IMR-90 (cell line): ENCODE measurements around the gene NAV2.

Experiments used
- MAZ ChIP-seq: IDR thresholded peaks from 2 replicates; pipeline ENCODE4 v1.6.1; 2012; ENCODE audit warnings: low read depth, mild to moderate bottlenecking, low read length, improper control_type of control experiment, moderate library complexity, borderline replicate concordance
- MXI1 ChIP-seq: IDR thresholded peaks from 2 replicates; pipeline ENCODE4 v1.6.1; 2012; ENCODE audit warnings: low read depth, mild to moderate bottlenecking, low read length, moderate library complexity, borderline replicate concordance
- POLR2A ChIP-seq: IDR thresholded peaks from 2 replicates; pipeline ENCODE4 v1.6.1; 2012; ENCODE audit warnings: mild to moderate bottlenecking, low read depth, low read length
- TF ChIP-seq, protein P1 (sequence below): conservative IDR thresholded peaks from 2 replicates; pipeline ENCODE4 v1.5.1; 2012; ENCODE audit warnings: mild to moderate bottlenecking, low read depth, low read length, improper control_type of control experiment
- TF ChIP-seq, protein P2 (sequence below): fragments of 150-350 bp; IDR thresholded peaks from 2 replicates; pipeline ENCODE4 v1.6.1; 2016; ENCODE audit warnings: low read depth, mild to moderate bottlenecking, low read length, moderate library complexity, borderline replicate concordance

DNA sequence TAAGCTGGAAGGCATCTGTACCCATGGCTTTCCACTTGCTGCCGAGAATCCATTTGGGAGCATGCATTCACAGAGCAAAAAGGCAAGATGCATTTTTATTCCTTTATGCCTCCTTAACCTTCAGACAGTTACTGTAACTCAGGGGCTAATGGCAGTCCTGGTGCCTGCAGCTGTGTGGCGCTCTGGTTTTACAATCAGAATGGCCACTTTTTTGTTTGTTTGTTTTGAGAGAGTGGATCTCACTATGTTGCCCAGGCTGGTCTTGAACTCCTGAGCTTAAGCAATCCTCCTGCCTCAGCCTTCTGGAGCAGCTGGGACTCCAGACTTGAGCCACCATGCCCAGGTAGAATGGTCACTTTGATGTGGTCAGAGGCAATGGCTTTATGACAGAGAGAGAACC is 101.8 kb downstream of the NAV2 start:
- TF ChIP-seq POLR2A (no peak), MXI1 (no peak), MAZ (no peak)
- TF ChIP-seq, protein P1, sequence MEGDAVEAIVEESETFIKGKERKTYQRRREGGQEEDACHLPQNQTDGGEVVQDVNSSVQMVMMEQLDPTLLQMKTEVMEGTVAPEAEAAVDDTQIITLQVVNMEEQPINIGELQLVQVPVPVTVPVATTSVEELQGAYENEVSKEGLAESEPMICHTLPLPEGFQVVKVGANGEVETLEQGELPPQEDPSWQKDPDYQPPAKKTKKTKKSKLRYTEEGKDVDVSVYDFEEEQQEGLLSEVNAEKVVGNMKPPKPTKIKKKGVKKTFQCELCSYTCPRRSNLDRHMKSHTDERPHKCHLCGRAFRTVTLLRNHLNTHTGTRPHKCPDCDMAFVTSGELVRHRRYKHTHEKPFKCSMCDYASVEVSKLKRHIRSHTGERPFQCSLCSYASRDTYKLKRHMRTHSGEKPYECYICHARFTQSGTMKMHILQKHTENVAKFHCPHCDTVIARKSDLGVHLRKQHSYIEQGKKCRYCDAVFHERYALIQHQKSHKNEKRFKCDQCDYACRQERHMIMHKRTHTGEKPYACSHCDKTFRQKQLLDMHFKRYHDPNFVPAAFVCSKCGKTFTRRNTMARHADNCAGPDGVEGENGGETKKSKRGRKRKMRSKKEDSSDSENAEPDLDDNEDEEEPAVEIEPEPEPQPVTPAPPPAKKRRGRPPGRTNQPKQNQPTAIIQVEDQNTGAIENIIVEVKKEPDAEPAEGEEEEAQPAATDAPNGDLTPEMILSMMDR = no peak
- TF ChIP-seq, protein P2, sequence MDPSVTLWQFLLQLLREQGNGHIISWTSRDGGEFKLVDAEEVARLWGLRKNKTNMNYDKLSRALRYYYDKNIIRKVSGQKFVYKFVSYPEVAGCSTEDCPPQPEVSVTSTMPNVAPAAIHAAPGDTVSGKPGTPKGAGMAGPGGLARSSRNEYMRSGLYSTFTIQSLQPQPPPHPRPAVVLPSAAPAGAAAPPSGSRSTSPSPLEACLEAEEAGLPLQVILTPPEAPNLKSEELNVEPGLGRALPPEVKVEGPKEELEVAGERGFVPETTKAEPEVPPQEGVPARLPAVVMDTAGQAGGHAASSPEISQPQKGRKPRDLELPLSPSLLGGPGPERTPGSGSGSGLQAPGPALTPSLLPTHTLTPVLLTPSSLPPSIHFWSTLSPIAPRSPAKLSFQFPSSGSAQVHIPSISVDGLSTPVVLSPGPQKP = no peak
